SK-N-SH treated with all-trans-retinoic acid at 6 μM for 48 hours (cell line): ENCODE data around the gene ADGRA3.

Experiments used
- ZFP3 ChIP-seq: fragments of 250-450 bp; sonication (Bioruptor Pico); IDR thresholded peaks from 2 replicates; pipeline ENCODE4 v1.5.0; 2020; ENCODE audit warnings: mild to moderate bottlenecking, moderate library complexity
- ZFP30 ChIP-seq: fragments of 450-650 bp; formaldehyde crosslinking; IDR thresholded peaks from 2 replicates; pipeline ENCODE4 v1.5.0; 2022; ENCODE audit warnings: mild to moderate bottlenecking, moderate library complexity

DNA sequence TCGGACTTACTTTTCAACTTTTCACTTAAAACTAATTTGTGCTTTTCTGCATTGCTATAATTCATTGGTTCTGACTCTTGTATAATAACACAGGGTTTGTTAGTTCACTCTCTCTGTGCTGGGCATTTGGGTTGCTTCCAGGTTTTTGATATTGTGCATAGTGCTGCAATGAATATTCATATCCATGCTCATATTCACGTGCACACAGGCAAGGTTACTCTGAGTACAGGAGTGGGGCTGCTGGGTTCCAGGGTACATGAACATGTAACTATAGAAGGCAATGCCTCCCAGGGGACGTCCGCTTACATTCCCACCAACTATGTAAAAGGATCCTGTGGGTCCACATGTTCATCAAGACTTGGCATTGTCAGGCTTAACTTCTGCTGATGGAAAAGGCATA, 117.2 kb downstream of the ADGRA3 start:
- no peak for TF ChIP-seq ZFP3 (CRISPR knock-in tag)
- TF ChIP-seq ZFP30 (CRISPR knock-in tag): no peak
